ENCODE measurements around the gene DNAH3.
"Not testable (repeated sequence)": the region's sequence is repeated elsewhere in the genome, so short reads cannot be mapped to it uniquely, and the experiment has no call there.

DNAH3 gene

DNA sequence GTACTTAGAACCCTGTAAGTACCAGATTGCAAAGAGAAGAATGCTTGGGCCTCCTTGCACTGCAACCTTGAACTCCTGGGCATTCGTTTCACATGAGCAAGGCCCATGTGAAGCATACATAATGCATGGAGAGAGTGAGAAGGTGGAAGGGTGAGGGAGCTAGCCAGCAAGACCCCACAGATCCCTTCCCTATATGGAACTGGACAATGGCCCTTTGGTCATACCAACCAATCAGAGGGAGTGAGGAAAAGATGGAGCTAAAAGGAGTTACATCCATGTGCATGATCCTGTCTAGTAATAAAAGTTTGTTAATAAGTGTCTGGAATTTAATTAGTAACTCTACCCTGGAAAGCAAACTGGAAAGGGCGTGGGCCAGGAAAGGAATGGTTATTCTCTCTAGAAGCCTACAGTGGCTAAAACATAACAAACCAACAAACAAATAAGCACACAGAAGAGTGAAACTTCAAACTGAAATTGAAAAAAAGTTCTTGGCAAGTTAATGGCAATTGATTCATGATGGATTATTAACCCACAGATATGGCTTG, 29.6 kb downstream of the DNAH3 start:
- no peak for DNase-seq (ENCODE audit: low read depth in 2 of 2)

DNA sequence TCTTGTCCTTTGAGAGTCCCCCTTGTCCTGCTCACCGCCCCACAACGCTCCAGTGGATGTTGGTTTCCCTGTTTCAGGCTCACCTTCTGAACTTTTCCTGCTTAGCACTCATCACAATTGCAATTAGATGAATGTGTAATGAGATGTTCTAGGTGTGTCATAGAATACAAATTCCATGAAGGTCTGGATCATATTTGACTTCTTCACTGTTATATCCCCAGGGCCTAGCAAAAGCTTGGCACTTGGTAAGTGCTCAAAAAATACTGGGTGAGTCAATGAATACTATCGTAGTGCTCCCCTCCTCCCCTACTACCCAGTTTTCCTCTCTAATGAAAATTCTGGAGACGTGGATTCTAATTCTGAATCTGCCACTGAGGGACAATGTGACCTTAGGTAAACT, 33.1 kb downstream of the DNAH3 start:
- DNase-seq (ENCODE audit: low read depth in 2 of 2), result no peak

DNA sequence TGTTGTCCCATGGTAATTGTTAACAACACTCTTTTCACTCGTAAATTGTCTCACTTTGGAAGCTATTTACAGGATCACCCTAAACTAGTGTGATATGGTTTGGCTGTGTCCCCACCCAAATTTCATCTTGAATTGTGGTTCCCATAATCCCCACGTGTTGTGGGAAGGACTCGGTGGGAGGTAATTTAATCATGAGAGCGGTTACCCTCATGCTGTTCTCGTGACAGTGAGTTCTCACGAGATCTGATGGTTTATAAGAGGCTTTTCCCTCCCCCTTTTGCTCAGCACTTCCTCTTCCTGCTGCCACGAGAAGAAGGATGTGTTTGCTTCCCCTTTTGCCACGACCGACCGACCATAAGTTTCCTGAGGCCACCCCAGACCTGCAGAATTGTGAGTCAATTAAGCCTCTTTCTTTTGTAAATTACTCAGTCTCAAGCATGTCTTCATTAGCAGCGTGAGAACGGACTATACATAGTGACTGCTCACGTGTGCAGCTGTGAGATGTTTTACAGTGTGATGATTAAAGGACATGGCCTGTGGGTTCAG, 34.4 kb downstream of the DNAH3 start:
- no peak for DNase-seq (ENCODE audit: low read depth in 2 of 2)

DNA sequence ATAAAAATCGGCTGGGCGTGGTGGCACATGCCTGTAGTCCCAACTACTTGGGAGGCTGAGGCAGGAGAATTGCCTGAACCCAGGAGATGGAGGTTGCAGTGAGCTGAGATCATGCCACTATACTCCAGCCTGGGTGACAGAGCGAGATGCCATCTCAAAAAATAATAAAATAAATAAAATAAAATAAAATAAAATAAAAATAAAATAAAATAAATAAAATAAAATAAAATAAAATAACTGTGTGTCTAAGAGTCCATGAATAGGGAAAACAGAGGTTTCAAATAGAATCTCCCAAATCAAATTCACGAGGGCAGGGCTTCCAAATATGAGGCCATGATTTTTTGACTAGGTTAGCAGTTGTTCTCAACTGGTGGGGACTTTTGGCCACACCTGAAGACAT, 35.1 kb downstream of the DNAH3 start:
- DNase-seq (ENCODE audit: low read depth in 2 of 2), result not testable (repeated sequence)

DNA sequence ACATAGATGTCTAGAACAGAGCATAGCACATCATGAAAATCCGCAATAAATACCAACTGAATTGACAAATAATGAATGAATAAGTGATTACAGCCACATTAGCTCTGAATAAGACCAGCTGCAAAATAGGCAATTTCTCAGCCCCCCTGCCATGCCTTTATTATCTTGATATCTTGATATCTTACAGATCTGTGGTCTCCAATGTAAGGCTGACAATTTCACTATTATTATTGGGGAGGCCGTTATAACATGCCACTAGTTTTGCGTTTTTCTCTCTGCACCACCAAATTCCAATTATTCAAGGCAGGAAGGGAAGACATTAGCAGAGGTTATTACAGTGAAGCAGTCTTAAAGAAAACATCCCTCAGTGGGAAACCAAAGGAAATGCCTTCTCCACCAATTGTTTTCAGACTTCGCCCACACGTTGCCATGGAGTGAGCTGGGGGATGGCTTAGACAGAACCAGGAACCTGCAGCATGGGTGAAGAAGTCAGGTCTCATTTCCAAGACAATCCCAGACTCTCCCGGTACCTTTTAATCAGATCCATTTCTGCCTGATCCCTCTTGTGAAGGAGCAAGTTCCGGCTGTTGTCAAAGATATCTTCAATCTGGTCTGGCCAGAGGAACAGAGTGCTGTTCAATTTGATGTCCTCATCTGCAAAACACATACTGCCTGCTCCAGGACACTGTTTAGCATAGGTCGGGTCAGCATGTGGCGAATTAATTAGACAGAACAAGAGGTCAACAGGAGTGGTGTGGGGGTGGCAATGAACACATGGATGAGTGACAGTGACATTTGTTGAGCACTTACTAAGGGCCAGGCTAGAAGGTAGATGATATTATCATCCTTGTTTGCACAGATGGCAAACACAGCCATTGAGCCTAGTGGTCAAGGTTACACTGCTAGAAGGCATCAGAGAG, 46.4 kb downstream of the DNAH3 start:
- DNase-seq (ENCODE audit: low read depth in 2 of 2), result no peak

DNA sequence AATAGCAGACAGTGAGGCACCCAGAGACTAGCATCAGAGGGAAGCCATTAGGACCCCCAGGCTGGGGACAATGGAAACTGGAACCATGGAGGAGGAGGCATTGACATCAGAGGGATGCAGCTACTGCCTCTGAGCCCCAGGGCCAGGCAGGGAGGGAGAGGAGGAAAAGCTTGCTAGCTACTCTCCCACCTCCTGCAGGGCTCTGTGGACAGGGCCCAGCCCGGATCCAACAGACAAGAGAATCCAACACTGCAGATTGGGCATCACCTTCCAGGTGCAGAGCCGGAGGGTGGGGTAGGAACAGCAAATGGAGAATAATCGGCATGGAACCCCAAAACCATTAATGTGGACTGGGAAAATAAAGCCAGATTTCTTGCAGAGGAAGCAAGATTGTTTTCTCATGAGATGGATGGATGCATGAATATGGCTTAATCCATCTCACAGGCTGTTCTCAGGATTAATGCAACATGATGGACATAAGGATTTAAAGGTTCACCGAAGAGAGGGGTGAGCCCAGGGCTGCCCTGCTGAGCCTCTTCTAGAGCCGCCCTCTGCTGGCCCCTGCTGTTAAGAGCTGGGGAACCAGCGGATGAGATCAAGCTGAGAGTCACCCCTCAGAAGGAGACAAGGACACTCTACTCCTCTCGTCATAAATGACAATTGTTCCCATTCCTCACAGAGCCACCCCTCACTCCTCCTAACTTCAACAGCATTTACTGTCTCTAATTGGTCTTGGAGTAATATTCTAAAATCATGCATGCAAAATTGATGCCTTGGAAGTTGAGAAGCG, 48.8 kb downstream of the DNAH3 start:
- no peak for DNase-seq (ENCODE audit: low read depth in 2 of 2)

DNA sequence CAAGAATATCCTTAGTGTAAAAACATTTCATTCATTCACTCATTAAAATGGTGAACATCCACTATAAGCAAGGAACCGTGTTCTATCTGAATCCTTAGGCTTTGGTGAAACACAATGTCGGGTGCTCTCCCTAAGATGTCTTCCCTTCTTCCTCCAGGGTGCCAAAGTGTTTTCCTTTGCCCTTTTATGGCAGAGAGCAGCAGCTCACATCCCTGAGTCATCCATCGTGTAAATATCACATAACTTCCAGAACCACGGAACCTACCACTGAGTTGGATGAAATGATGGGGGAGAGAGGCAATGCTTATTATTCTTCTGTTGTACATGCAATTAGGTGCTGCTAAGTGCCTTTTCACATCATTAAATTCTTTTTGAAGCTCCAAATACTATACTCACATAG, 50.2 kb downstream of the DNAH3 start:
- no peak for DNase-seq (ENCODE audit: low read depth in 2 of 2)

DNA sequence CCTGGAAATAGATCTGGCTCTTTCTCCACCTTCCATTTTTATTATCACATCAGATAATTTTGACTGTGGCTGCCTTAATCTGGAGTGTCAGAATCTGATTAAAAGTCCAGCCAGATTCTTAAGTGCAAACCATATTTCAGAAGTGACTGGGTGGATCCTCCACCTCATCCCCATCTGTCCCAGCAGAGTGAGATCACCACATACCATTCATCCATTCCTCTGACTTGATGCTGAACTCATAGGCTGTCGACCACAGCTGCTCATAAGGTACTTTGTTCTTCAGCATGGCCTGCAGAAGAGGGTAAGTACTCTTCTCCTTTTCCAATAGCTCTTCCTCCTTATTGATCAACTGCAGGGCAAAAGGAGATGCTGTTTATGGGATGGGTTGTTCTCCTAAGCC, 53.5 kb downstream of the DNAH3 start:
- no peak for DNase-seq (ENCODE audit: low read depth in 2 of 2)

DNA sequence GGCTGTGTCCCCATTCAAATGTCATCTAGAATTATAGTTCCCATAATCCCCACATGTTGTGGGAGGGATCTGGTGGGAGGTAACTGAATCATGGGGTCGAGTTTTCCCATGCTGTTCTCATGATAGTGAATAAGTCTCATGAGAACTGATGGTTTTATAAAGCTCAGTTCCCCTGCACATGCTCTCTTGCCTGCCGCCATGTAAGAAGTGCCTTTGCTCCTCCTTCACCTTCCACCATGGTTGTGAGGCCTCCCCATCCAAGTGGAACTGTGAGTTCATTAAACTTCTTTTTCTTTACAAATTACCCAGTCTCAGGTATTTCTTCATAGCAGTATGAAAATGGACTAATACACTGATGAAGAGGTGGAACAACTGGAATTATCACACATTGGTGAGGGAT, 55.9 kb downstream of the DNAH3 start:
- DNase-seq (ENCODE audit: low read depth in 2 of 2), result not testable (repeated sequence)

DNA sequence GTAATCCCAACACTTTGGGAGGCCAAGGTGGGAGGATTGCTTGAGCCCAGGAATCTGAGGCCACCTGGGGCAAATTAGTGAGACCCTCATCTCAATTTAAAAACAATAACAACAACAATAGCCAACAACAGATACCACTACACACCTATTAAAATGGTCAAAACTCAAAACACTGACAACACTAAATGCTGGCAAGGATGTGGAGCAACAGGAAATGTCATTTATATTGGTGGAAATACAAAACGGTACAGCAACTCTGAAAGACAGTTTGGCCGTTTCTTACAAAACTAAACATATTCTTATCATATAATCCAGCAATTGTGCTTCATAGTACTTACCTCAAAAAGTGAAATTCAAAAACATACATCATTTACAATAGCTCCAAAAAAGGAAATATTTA, 57.7 kb downstream of the DNAH3 start:
- no peak for DNase-seq (ENCODE audit: low read depth in 2 of 2)

DNA sequence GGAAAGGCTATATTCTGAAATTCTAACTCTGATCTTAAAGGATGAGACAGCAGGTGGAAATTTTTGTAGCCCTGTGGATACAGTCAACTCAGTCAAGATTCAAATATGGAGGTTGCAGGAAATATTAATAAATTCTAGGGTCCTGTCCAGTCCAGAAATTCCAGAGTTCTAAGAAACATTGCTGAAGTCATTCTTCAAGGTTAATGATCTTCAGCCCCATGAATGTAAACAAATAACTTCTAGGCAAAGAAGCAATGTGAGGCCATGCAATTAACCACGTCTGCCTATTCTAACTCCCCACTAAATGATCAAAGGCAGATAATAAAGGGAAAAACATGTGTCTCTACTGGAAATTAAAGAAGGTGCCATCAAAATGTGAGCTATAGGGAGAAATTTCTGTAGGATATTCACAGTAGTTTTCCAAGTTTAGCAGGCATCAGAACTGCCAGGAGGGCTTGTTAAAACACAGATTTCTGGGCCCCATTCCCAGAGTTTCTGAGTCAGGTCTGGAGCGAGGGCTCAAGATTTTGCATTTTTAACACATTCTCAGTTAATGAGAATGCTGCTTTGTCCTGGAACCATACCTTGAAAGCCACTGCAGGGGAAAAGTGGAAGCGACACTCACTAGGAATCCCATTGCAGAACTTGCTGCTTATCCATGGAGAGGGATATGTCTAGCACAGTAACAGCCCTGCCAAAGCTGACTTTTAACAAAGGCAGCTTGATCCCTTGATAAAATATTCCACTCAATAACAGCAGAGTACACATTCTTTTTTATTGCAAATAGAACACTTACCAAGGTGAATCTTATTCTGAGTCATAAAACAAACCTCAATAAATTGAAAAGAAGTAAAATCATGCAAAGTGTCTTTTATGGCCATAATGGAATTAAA, 61.8 kb downstream of the DNAH3 start:
- no peak for DNase-seq (ENCODE audit: low read depth in 2 of 2)

DNA sequence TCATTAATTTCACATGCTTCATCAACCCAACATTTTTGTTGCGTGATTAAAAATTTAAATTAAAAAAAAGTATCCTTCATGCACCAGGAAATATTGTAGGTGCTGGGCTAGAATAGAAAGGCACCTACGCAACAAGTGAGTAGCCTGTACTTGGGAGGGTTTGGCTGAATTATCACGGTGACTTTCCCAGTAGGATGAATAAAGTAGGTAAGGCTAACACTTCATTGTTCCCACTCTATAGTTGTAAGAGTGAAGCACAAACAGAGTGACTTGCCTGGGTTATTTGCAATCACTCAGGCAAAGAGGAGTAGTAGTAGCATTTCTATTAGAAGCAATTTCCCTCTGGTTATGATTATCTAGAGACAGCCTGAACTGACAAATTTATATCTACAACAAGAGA, 62.5 kb downstream of the DNAH3 start:
- no peak for DNase-seq (ENCODE audit: low read depth in 2 of 2)

DNA sequence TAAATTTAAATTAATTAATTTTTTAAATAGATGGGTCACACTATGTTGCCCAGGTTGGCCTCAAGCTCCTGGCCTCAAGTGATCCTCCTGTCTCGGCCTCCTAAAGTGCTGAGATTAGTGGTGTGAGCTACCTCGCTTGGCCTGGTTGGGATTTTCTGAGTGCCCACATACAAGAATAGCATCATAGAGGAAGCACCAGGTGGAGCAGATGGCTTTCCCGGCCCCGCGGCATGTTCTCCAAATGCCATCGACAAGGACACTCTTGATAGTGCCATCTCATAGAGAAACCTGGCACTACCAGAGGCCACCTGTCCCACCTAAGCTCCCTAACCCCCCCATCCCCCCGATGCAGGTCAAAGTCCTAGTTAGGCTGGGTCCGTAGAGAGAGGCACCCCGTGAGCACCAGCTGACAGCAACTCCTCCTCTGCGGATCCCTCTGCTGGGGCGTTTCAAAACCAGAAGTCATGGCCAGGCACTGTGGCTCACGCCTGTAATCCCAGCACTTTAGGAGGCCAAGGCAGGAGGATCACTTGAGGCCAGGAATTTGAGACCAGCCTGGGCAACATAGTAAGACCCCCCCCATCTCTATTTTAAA, 65.9 kb downstream of the DNAH3 start:
- no peak for DNase-seq (ENCODE audit: low read depth in 2 of 2)

DNA sequence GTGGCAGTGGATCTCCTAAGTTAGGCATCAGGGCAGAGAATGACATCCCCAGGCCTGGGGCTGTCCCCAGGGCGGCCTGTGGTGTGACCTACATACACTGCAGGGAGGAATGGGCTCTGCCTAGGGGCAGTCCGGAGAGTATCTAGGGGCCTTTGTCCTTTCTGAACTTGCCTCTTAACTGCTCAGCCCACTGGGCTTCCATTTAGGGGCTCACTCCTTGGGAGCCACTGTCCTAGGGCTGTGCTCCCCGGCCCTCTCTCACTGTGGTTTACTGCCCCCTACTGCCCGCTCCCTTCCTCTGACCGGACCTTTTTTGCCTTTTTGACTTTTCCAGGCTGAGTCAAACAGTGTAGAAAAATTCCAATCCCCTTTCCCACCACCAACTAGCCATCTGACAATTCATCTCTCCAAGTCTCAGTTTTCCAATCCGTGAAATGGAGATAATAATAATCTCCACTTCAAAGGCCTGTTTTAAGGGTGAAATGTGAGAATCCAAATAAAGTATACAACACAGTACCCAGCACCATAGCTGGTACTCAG, 66.8 kb downstream of the DNAH3 start:
- DNase-seq (ENCODE audit: low read depth in 2 of 2), result peak; percentile 13 to 19

DNA sequence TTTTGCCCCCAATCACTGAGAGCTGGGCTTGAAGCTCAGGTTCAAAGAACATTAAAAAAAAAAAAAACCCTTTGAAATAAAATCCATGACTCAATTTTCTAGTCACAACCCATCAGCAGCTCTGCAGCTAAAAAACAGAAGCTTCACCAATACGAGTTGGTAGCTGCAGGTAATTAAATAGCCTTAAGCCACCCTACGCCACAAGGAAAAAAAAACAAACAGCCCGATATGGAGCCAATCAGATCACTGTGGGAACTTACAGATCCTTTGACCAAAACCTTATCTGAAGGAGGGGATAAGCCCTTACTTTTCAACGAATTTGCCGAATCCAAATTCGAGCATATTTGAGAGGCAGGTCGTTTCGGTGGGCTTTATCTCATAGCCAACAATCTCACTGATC, 69.3 kb downstream of the DNAH3 start:
- DNase-seq (ENCODE audit: low read depth in 2 of 2), result no peak

DNA sequence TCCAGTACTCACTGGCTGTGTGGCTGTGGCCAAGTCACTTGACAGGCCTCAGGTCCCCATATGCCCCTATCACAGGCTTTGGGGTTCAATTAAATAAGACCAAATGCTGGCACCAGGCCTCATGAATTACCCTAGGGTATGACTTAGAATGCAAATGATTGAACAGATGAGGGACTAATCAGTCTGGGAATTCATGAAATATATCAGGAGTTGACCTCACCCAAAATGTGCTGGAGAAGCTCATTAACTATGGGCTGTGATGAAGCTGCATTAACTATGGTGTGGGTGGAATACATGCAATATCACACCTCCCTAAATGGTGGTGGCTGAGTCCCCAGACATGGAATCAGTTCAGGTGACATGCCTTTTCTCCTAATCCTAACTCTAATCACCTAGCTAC, 72.1 kb downstream of the DNAH3 start:
- DNase-seq (ENCODE audit: low read depth in 2 of 2), result no peak

DNA sequence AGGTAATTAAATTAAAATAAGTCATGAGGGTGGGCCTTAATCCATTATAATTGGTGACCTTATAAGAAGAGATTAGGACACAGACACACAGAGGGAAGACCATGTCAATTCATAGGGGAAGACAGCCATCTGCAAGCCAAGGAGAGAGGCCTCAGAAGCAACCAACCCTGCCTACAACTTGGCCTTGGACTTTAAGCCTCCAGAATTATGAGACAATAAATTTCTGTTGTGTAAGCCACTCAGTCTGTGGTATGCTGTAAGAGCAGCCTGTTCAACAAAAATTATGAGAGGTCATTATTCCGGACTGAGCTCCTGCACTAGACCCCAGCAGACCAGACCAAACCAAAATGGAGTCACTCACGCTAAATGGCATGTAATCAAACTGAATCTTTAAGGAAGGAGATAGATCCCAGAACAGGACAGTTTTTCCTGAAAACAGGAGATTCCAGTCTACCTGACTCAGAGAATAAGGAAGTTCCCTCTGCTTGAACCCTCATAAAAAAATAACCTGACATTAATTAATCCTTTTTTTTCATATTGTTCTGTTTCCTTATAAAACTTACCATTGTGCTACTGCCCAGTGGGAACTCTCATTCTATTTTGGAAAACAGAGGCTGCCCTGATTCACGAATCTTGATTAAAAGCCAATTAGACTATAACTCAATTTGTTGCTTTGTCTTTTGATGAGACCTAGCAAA, 74.3 kb downstream of the DNAH3 start:
- DNase-seq (ENCODE audit: low read depth in 2 of 2), result no peak

DNA sequence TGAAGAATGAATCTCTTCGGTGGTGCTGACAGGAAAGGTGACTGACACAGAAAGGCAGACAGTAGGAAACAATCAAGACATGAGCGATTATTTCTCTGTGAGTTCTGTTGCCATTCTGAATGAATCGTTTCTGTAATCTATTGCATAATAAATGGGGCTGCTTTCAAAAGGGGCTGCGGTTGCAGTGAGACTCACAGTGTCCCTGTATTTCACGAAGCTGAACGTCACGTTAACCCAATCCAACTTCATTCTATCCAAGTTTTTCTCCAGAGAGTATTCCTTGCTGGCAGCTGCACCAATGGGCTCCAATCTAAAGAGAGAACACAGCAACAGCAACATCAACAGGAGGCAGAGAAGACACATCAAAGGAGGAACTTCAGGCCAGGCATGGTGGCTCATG, 75.4 kb downstream of the DNAH3 start:
- no peak for DNase-seq (ENCODE audit: low read depth in 2 of 2)

DNA sequence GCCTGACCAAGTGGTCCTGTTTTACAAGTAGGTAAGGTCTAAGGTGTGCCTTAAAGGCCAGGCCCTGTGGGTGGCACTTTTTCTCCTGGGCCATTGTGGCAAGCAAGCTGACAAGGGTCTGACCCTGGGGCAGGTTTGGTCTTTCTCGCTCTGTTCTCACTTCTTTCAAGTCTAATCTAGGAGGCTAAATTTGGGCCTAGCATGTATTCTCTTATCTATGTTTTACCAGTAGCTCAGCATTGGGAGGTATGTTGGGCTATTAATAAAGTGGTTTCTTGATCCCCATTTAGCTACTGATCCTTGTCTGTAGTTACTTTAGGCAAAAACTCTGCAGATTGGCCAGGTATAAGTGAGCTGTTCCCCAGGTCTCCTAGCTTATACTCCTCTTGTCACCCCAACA, 77.7 kb downstream of the DNAH3 start:
- DNase-seq (ENCODE audit: low read depth in 2 of 2), result no peak

DNA sequence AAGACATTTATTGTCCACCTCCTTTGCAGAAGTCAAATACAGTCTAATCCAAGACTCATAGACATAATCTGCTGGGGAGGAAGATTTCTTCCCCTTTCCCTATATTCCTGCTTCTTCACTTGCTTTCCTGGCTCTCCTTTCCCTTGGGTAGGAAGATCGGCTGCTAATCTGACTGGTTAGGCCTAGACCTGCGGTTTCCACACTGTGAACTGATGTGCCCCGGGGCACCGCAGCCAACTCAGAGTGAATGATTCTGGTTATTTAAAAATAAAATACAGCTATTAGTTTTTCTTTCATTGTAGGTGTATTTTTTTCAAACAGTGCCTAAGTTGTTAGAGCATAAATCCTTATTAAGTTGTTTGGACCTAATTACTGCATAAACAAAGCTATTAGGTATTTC, 78.9 kb downstream of the DNAH3 start:
- no peak for DNase-seq (ENCODE audit: low read depth in 2 of 2)

Data from stimulated activated CD8-positive, alpha-beta memory T cell treated with anti-CD3 and anti-CD28 coated beads, Interleukin-15, amount 100 ng/mL, for 48 hours (primary cell).